GM06990 (cell line): Measurements from ENCODE around the gene BGN.

Experiments
- DNase-seq: peaks from one replicate; pipeline ENCODE4 v3.0.0-alpha.2; 2011; ENCODE audit not compliant: insufficient read length; ENCODE audit errors: extremely low read depth
- H3K27me3 ChIP-seq: replicated peaks from 2 replicates; pipeline ENCODE4 v1.6.0; 2011; ENCODE audit warnings: low read length; ENCODE audit not compliant: control insufficient read depth, insufficient read depth
- H3K36me3 ChIP-seq: 2 replicates; pipeline ENCODE4 v1.5.1; 2011; ENCODE audit warnings: low read length; ENCODE audit not compliant: control insufficient read depth, insufficient read depth
- H3K4me3 ChIP-seq: replicated peaks from 2 replicates; pipeline ENCODE4 v1.5.1; 2011; ENCODE audit warnings: low read depth, mild to moderate bottlenecking, control low read depth, low read length
- CTCF ChIP-seq: IDR thresholded peaks from 2 replicates; pipeline ENCODE4 v1.5.1; 2011; ENCODE audit warnings: low read length, control low read depth, mild to moderate bottlenecking, inconsistent platforms; ENCODE audit not compliant: insufficient read depth, poor library complexity, severe bottlenecking

The BGN gene

GRCh38 chrX:153546386-153546785 lies 51.6 kb downstream of the BGN start:
- H3K27me3 ChIP-seq = no peaks in the 10 kb centered on the region; the same call in 1 of the 2 replicates
- TF ChIP-seq CTCF = no peak
- no peaks in the 10 kb centered on the region for H3K36me3 ChIP-seq
- H3K4me3 ChIP-seq = no peak overlapping the region
- DNase-seq = no peak

DNA sequence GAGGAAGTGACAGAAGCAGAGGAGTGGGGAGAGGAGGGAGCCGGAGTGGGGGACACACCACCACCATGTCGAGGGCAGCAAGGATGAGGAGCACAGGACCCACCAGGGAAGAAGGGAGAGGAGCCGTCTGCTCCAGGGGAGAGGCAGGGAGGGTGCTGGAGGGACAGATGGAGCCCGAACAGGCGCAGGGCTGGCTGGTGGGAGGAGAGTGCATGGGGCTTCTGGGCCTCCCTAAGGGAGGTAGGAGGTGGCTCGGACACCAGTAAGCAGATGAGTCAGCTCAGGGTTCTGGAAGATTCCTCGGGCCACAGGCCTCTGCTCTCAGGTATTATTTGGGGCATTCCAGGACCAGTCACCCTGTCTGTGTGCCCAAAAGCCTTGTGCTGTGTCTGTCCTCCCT lies 52.4 kb downstream of the BGN start:
- DNase-seq = no peak
- H3K27me3 ChIP-seq = no peaks in the 10 kb centered on the region; the same call in 1 of the 2 replicates
- no peak overlapping the region for H3K4me3 ChIP-seq
- TF ChIP-seq CTCF = no peak
- H3K36me3 ChIP-seq = no peaks in the 10 kb centered on the region

GRCh38 chrX:153549231-153549630 lies 54.5 kb downstream of the BGN start:
- DNase-seq = no peak
- no peak for TF ChIP-seq CTCF
- no peak overlapping the region for H3K4me3 ChIP-seq
- H3K27me3 ChIP-seq = no peaks in the 10 kb centered on the region; the same call in 1 of the 2 replicates
- H3K36me3 ChIP-seq = no peaks in the 10 kb centered on the region

DNA sequence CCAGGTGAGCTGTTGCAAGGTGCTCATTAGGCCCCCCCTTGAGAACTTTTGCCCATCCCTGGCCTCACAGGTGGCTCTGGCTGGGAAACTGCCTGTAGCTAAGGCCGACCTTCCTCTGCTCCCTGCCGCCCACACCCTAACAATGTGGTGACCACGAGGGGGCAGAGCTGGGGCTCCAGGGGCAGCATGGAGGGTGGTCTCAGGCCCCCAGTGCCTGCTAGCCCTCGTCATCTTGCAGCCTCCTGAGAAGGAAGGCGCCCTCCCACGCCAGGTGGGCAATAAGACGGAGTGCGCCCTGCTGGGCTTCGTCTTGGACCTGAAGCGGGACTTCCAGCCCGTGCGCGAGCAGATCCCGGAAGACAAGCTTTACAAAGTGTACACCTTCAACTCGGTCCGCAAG lies 55.0 kb downstream of the BGN start:
- DNase-seq = no peak
- peak; percentile 24 for TF ChIP-seq CTCF

DNA sequence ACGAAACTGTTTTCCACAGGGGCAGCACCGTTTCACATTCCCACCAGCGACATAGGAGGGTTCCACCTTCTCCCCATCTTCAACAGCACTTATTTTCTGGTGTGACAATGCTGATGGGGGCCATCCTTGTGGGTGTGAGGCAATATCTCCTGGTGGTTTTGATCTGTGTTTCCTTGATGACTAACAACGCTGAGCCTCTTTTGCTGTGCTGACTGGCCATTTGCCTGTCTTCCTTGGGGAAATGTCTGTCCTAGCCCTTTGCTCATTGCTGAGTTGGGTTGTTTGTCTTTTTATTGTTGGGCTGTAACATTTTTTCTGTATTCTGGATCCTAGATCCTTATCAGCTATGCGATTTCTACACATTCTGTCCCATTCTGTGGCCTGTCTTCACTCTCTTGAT lies 56.4 kb downstream of the BGN start:
- no peak for TF ChIP-seq CTCF
- no peak overlapping the region for H3K4me3 ChIP-seq
- no peak for DNase-seq
- H3K27me3 ChIP-seq = no peaks in the 10 kb centered on the region; the same call in 1 of the 2 replicates
- H3K36me3 ChIP-seq = no peaks in the 10 kb centered on the region

More for the DNA sequence above, 55.0 kb downstream of the BGN start:
- no peaks in the 10 kb centered on the region; the same call in 1 of the 2 replicates for H3K27me3 ChIP-seq
- H3K36me3 ChIP-seq = no peaks in the 10 kb centered on the region
- no peak overlapping the region for H3K4me3 ChIP-seq
